Hepatic stellate cell (primary cell): Measurements from ENCODE around the gene THTPA.
"Not testable (repeated sequence)": the region's sequence is repeated elsewhere in the genome, so short reads cannot be mapped to it uniquely, and the experiment has no call there.

Source experiments
- DNase-seq: peaks from one replicate; pipeline ENCODE4 v3.0.0; 2011; ENCODE audit warnings: low spot score

The THTPA gene

DNA sequence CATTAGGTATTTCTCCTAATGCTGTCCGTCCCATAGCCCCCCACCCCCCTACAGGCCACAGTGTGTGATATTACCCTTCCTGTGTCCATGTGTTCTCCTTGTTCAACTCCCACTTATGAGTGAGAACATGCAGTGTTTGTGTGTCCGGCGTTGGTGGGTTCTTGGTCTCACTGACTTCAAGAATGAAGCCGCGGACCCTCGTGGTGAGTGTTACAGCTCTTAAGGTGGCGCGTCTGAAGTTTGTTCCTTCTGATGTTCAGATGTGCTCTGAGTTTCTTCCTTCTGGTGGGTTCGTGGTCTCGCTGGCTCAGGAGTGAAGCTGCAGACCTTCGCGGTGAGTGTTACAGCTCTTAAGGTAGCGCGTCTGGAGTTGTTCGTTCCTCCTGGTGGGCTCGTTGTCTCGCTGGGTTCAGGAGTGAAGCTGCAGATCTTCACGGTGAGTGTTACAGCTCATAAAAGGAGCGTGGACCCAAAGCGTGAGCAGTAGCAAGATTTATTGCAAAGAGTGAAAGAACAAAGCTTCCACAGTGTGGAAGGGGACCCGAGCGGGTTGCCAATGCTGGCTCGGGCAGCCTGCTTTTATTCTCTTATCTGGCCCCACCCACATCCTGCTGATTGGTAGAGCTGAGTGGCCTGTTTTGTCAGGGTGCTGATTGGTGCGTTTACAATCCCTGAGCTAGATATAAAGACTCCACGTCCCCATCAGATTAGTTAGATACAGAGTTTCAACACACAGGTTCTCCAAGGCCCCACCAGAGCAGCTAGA, 27.9 kb downstream of the THTPA start:
- DNase-seq: not testable (repeated sequence)

DNA sequence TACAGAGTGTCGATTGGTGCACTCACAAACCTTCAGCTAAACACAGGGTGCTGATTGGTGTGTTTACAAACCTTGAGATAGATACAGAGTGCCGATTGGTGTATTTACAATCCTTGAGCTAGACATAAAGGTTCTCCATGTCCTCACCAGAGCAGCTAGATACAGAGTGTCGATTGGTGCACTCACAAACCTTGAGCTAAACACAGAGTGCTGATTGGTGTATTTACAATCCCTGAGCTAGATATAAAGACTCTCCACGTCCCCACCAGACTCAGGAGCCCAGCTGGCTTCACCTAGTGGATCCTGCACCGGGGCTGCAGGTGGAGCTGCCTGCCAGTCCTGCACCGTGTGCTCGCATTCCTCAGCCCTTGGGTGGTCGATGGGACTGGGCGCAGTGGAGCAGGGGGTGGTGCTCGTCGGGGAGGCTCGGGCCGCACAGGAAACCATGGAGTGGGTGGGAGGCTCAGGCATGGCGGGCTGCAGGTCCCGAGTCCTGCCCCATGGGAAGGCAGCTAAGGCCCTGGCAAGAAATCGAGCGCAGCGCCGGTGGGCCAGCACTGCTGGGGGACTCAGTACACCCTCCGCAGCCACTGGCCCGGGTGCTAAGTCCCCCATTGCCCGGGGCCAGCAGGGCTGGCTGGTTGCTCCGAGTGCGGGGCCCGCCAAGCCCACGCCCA, 28.6 kb downstream of the THTPA start:
- DNase-seq: not testable (repeated sequence)

DNA sequence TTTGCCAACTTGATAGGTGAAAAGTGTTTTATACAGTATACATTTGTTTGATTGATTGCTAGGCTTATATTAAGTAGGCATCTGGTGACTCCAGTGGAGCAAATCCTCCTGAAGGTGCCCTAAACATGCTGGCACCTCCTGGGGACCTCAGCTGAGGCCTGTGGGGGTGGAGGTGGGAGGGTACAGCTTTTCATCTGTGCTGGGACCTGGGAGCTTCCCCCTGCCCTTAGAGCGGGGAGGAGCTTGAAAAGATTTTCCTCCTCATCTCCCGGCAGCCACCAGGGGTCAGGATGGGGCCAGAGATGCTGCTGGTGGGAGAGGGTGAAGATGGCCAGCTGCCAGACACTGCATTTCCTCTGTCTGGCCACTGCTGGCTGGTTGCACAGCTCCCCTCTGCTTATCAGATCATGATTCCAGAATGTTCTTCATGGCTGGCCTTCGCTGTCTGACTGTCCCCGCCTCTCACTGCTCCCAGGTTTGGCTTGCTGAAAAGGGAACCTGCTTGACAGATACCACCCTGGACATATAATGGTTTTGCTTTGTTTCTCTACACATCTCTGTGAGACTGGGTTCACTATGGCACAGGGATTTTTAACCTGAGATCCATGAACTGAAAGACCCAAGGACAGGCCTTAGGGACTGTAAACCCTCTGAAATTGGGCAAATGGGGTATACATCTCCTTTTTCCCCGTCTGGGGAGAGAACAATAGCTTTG, 33.0 kb downstream of the THTPA start:
- DNase-seq: peak; percentile 88

- no peak for DNase-seq
Measured at GRCh38 chr14:23589606-23590005, 33.5 kb downstream of the THTPA start.

DNA sequence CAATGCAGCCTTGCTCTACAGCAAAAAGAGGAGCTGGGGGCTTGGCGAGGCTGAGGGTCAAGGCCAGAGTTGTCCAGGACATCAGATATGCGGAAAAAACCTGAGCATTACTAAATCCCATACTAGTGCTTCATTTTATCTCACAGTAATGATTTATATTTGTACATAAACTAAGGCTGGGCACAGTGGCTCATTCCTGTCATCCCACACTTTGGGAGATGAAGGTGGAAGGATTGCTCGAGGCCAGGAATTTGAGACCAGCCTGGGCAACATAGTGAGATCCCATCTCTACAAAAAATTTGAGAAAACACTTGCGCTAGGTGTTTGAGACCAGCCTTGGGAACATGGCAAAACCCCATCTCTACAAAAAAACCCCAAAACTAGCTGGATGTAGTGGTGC, 34.1 kb downstream of the THTPA start:
- DNase-seq: no peak

DNA sequence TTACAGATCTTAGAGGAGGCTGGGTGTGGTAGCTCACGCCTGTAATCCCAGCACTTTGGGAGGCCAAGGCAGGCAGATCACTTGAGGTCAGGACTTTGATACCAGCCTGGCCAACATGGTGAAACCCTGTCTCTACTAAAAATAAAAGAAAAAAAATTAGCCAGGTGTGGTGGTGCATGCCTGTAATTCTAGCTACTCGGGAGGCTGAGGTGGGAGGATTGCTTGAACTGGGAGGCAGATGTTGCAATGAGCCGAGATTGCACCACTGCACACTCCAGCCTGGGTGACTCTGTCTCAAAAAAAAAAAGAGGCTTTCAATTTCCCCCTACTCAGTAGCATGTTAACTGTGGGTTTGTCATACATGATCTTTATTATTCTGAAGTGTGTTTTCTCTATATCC, 38.1 kb downstream of the THTPA start:
- DNase-seq: not testable (repeated sequence)

DNA sequence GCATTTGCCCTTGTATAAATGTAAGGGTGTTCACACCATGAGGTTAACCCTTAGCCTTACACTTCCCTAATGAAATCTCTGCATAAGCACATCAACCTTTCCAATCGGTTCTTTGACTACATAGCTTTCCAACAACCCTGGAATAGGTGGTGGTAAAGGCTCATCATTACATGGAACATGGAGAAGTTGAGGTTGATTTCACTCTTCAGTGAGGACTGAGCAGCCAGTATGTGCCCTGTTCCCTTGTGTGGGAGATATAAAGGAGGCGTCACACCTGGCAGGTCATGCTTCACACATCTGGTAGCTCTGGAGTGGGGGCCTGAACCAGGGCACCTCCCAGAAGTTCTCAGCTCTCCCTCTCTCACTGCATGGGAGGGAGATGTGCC, 44.2 kb downstream of the THTPA start:
- DNase-seq: no peak

DNA sequence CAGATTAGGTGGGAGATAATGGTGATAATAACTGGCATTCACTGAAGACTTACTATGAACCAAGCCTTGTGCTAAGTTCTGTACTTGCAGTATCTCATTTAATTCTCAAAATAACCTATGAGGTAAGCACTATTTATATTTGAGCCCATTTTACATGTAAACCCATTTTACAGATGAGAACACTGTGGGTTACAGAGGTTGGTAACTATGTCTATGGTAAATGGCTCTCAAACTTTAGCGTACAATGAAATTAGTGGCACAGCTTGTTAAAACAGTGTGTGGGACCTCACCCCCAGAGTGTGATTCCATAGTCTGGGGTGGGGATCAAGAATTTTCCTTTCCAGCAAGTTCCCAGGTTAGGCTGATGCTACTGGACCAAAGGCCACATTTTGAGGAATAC, 44.7 kb downstream of the THTPA start:
- DNase-seq: no peak

DNA sequence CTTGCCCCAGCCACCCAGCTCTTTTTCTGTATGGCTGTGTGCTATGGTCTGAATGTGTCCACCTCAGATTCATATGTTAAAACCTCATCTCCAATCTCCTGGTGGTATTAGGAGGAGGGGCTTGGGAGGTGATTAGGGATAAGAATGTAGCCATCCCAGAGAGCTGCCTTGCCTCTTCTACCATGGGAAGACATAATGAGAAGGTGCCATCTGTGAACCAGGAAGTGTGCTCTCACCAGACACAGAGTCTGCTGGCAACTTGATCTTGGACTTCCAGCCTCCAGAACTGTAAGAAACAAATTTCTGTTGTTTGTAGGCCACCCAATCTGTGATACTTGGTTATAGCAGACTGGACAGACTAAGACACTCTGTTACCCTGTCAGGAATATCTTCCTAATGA, 45.4 kb downstream of the THTPA start:
- no peak for DNase-seq

DNA sequence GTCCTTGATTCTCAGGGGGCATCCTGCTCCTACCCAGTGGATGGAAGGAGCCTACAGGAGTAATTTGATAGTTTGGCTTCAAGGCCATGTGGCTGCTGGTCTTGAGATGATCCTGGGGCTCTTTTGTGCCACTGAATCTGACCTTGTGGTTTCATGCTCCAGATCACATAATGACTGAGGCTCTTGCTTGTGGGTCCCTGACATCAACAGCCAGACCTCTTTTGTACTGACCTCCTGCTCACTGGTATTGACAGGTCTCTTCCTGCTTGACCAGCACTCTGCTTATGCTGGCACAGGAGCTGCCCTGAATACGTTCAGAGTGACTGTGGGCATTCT, 45.7 kb downstream of the THTPA start:
- no peak for DNase-seq

DNA sequence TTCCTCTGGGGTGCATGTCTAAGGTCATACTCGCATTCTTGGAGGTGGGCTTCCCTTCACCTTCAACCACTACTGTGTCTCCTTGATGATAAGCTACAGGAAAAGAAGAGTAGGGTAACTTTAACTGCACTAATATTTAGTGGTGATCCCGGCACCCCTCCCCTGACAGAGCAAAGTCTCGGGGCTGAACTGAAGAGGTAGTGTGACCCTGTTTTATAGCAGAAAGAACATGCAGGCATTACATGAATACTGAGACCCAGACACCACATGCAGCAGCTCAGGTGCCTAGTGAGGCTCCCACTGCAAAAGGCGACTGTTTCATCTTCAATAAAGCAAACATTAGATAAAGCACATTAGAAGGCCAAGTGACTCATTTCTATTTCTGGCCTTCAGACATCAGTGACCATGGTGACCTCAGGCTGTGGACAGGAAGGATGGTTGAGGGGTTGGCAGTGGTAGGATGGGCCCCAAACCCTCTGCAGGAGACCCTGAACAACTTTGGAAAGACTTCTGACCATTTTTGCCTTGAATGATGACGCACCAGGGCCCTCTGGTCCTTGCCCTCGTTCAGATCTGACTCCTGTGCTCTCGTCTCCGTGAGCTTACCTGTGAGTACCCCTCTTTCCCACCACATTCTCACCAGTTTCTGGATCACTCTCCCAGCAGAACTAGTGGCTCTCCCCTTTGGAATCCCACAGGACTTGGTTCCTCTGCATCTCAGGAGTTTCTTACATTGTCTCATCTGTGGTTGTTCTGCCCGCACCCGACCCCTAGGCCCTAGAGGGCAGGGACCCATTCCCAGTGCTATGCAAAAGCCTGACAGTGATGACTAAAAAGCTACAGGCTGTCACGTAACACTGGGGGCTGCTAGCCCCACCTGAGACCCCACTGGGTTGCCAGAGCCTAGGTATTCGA, 46.4 kb downstream of the THTPA start:
- DNase-seq: no peak

DNA sequence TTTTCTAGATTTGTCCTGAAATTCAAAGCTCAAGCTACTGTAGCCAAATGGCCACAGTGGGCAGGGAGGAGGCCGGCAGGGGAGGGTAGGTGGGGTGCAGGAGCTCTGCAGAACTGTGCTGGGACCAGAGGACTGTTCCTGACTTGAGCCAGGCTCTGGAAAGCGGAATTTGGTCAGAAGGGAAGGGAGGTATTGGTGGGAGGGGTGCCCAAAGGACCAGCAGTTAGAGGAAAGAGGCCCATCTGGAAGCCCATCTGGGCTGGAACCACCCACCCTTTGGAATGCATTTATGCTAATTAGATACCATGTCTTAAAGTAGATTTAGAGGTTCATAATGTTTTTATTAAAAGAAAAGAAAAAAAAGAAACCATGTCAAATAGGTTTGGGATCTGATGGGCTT, 47.0 kb downstream of the THTPA start:
- DNase-seq: no peak

GRCh38 chr14:23604148-23604547, 48.1 kb downstream of the THTPA start:
- no peak for DNase-seq

GRCh38 chr14:23604675-23605170, 48.7 kb downstream of the THTPA start:
- no peak for DNase-seq

DNA sequence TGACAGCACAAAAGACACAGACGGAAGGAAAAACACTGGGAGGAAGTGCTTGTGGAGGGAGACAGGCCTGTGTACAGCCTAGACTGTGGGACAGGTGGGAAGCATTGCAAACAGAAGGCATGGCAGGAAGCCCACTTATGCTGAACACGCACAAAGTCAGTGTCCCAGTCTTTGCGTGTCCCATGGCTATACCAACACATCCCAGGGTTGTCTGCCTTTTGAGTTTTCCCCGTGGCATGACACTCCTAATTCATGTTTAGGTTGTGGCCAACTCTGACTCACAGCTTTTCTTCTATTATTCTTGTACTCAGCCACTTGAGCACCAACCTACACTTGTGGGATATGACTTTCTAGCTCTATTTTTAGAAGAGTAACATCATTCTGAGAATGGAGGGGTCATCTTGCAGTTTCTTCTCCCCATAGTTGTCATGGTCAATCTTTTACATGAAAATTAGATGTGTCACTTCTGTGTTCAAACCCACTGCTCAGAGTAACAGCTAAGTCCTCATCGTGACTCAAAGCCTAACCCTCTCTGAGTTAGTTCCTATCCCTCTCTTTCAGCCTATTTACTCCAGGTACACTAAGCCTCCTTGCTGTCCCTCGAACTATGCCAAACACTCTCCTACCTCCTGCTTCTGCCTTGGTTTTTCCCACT, 50.0 kb downstream of the THTPA start:
- DNase-seq: no peak

- no peak for DNase-seq
Measured at GRCh38 chr14:23608454-23608853, 52.4 kb downstream of the THTPA start.

GRCh38 chr14:23609001-23609400, 52.9 kb downstream of the THTPA start:
- no peak for DNase-seq

- DNase-seq: not testable (repeated sequence)
Measured at GRCh38 chr14:23609411-23610089, 53.5 kb downstream of the THTPA start.
